K562 (cell line): ENCODE measurements around the gene SH2D7. TPM values are rescaled to one million over a fixed set of nuclear protein-coding genes. Genes with fewer than 3 reads are reported as not detected.
A peak's percentile ranks its signal among the peaks of the same experiment; 100 is the strongest.

Source experiments
- AFF1 ChIP-seq, 2 experiments: fragments of 450-650 bp; IDR thresholded peaks; 2 replicates each; pipeline ENCODE4 v1.6.1; 2018; ENCODE audit warnings: mild to moderate bottlenecking in 2 of 2, low read depth in 1 of 2; ENCODE audit not compliant: partially characterized antibody in 2 of 2
- ESRRA ChIP-seq: fragments of 450-650 bp; IDR thresholded peaks from 2 replicates; pipeline ENCODE4 v1.6.1; 2014; ENCODE audit warnings: low read depth, mild to moderate bottlenecking, moderate library complexity, borderline replicate concordance
- FOXP4 ChIP-seq: sonication (generic); formaldehyde crosslinking; IDR thresholded peaks from 2 replicates; pipeline ENCODE4 v1.8.0; 2022; ENCODE audit warnings: mild to moderate bottlenecking, missing genetic modification reagents, borderline replicate concordance
- HMGN3 ChIP-seq: IDR thresholded peaks from 2 replicates; pipeline ENCODE4 v1.6.1; 2011; ENCODE audit warnings: borderline replicate concordance, low read depth, mild to moderate bottlenecking, mixed read lengths, low read length; ENCODE audit not compliant: insufficient read length; ENCODE audit errors: extremely low read depth
- HNRNPUL1 ChIP-seq: fragments of 200-400 bp; formaldehyde crosslinking; IDR thresholded peaks from 2 replicates; pipeline ENCODE4 v1.6.1; 2017; ENCODE audit warnings: low read length
- ILF3 ChIP-seq: fragments of 450-650 bp; IDR thresholded peaks from 2 replicates; pipeline ENCODE4 v1.6.1; 2018; ENCODE audit warnings: antibody characterized with exemption, mild to moderate bottlenecking, moderate library complexity, borderline replicate concordance
- IRF9 ChIP-seq: fragments of 450-650 bp; IDR thresholded peaks from 2 replicates; pipeline ENCODE4 v1.6.1; 2016; ENCODE audit warnings: missing biosample characterization, missing genetic modification characterization
- KLF1 ChIP-seq: fragments of 450-650 bp; IDR thresholded peaks from 2 replicates; pipeline ENCODE4 v1.6.1; 2016; ENCODE audit warnings: missing genetic modification characterization, missing compliant biosample characterization
- MECOM ChIP-seq: fragments of 250-450 bp; sonication (Bioruptor Pico); IDR thresholded peaks from 2 replicates; pipeline ENCODE4 v1.8.0; 2022; ENCODE audit warnings: inconsistent platforms
- NCOA2 ChIP-seq, 2 experiments: fragments of 450-650 bp; IDR thresholded peaks; 2 replicates each; pipeline ENCODE4 v1.6.1; 2018; ENCODE audit warnings: mild to moderate bottlenecking in 2 of 2, moderate library complexity in 1 of 2; ENCODE audit not compliant: partially characterized antibody in 2 of 2
- RB1 ChIP-seq: fragments of 450-650 bp; IDR thresholded peaks from 2 replicates; pipeline ENCODE4 v1.6.1; 2017; ENCODE audit warnings: low read depth, mild to moderate bottlenecking
- RFX1 ChIP-seq: fragments of 450-650 bp; IDR thresholded peaks from 2 replicates; pipeline ENCODE4 v1.6.1; 2016; ENCODE audit warnings: mild to moderate bottlenecking, moderate library complexity
- SIX5 ChIP-seq, 2 experiments: IDR thresholded peaks; 2 replicates each; pipeline ENCODE4 v1.6.1; 2011; ENCODE audit warnings: low read length in 2 of 2, borderline replicate concordance in 1 of 2, low read depth in 1 of 2, mild to moderate bottlenecking in 1 of 2, moderate library complexity in 1 of 2; ENCODE audit not compliant: insufficient read depth in 1 of 2
- TCF7 ChIP-seq: sonication (generic); IDR thresholded peaks from 2 replicates; pipeline ENCODE4 v1.6.1; 2016; ENCODE audit warnings: antibody characterized with exemption, borderline replicate concordance
- TFAM ChIP-seq: fragments of 250-450 bp; sonication (Bioruptor Pico); conservative IDR thresholded peaks from 2 replicates; pipeline ENCODE4 v1.5.0; 2021; ENCODE audit warnings: mild to moderate bottlenecking, moderate library complexity
- TRIM24 ChIP-seq, 2 experiments: fragments of 450-650 bp; IDR thresholded peaks; 2 replicates each; pipeline ENCODE4 v1.6.1; 2016
- XRCC4 ChIP-seq: IDR thresholded peaks from one replicate; pipeline ENCODE4 v1.6.1; 2011; ENCODE audit not compliant: insufficient read depth, insufficient read length; ENCODE audit errors: extremely low read depth
- ZKSCAN1 ChIP-seq: fragments of 150-350 bp; IDR thresholded peaks from 2 replicates; pipeline ENCODE4 v1.6.1; 2016; ENCODE audit warnings: low read depth, low read length
- ZNF124 ChIP-seq: sonication (generic); formaldehyde crosslinking; IDR thresholded peaks from 2 replicates; pipeline ENCODE4 v1.8.1; 2022; ENCODE audit warnings: missing genetic modification reagents
- polyA plus RNA-seq, 8 experiments: library from polyadenylated mRNA; depleted of rRNA in 4 of 8; stranded (reverse) in 5 of 8; unstranded in 3 of 8; fragments of >200 nt; fragmentation: Nextera tagmentation in 2 of 8; fragmentation: Illumina TruSeq in 1 of 8; extraction: Ambion mirVana in 2 of 8; extraction: Trizol in 1 of 8; gene quantifications; 2 replicates each; pipeline versions ENCODE4 v1.2.1 to v1.2.3, GENCODE V29; 2011 to 2014; ENCODE audit warnings: inconsistent platforms in 1 of 8, missing spikeins in 1 of 8
- total RNA-seq, 7 experiments: library from RNA; depleted of rRNA in 6 of 7; stranded (reverse); fragments of >200 nt in 6 of 7; fragmentation: Illumina TruSeq in 2 of 7; extraction: Trizol in 2 of 7; gene quantifications; 2 replicates each; pipeline versions ENCODE4 v1.2.1 to v1.2.3, GENCODE V29; 2011 to 2021; ENCODE audit warnings: low replicate concordance in 1 of 7

The SH2D7 gene
- total and polyA plus RNA-seq, 9 of the 15 experiments (the other 6 are each of a cell fraction or from before 2014, with no cell fraction given): not detected

GRCh38 chr15:78131295-78132061, 39.1 kb downstream of the SH2D7 start, which contains the start of gene CIB2 (continued):
- TF ChIP-seq AFF1 (IDR thresholded peaks at IDR 0.05; ENCODE audit: low read depth in 1 of 2, partially characterized antibody in 2 of 2) (no peak), RFX1 (no peak), KLF1 (peak; percentile 73), SIX5 (IDR thresholded peaks at IDR 0.05; ENCODE audit: borderline replicate concordance in 1 of 2, insufficient read depth in 1 of 2, low read depth in 1 of 2, low read length in 2 of 2) (no peak), RB1 (peak; percentile 91), ILF3 (0 out of 2 replicates have a peak, but pooled peaks have one; percentile 57), XRCC4 (no peak), ESRRA (0 out of 2 replicates have a peak, but pooled peaks have one; percentile 35), TRIM24 (IDR thresholded peaks at IDR 0.05) (no peak), IRF9 (tag) (no peak), HMGN3 (peak; percentile 77), TFAM (CRISPR knock-in tag) (no peak), NCOA2 (IDR thresholded peaks at IDR 0.05; ENCODE audit: partially characterized antibody in 2 of 2) (no peak), HNRNPUL1 (no peak), ZNF124 (CRISPR knock-in tag) (no peak), TCF7 (no peak), MECOM (CRISPR knock-in tag) (no peak), FOXP4 (CRISPR knock-in tag) (no peak; the same call in 1 of the 2 replicates), ZKSCAN1 (no peak)
